HL-60/S4 treated with retinoic acid at 250 ng/mL for 4 days and 3 days (cell line): ENCODE data around the gene ANO6.

Source experiments
- in situ Hi-C: fragments of 300-500 bp; cut with MboI; formaldehyde crosslinking; loops from 2 replicates; pipeline ENCODE4 v1.7.0; 2022; ENCODE audit warnings: low sequenced_read_pairs

ANO6 gene

GRCh38 chr12:45425426-45425825 is 209.5 kb downstream of the ANO6 start:
- in situ Hi-C loops = no loop called here

DNA sequence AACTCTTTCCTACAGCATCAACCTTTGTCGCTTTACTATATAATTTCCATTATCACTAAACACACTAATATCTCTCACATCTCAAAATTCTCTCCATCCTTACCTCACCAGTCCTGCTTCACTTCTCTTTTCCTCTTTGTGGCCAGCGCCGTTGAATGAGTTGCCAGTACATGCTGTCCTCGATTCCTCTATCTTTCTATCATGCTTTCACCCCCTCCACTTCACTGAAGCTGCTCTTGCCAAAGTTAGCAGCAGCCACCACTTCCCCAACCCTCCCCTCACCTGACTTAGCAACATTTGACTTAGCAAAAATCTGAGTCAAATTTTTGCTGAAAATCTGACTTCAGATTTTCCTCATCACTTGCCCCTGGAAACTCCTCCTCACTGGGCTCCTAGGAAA is 210.4 kb downstream of the ANO6 start:
- in situ Hi-C loops = no loop called here

DNA sequence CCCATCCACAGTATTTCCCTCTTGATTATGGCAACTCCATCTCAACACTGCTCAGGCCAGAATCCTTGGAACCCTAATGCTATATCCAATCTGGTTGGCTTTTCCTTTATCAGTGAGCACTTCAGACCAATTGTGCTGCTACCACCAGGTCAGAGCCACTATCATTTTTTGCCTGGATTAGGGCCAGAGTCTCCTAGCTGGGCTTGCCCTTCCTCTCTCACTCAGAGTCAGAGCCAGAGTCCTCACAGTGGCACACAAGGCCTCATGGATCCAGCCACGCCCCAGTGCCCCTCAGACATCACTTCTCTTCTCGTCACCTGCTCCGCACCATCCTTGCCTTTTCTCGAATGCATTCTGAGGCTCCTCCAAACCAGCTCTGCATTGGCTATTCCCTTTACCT is 211.1 kb downstream of the ANO6 start:
- in situ Hi-C loops = no loop called here

GRCh38 chr12:45429831-45430230 is 213.9 kb downstream of the ANO6 start:
- in situ Hi-C loops = no loop called here

DNA sequence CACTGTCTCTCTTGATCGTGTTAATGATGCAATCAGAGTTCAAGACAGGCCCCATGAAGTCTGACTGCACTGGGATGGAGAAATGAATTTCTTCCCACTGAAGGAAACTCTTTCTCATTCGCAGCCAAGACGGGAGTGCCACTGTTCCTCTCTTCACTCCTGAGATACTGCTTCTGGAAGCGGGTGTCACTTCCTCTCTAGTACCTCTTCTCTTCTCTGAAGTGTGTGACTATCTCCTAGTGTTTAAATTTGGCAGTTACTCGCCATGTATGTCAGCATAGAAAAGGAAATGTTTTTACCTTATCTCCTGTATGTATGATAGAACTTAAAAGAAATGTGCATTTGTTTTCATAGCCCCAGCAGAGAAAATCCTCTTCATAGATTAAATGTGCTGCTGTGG is 215.2 kb downstream of the ANO6 start:
- in situ Hi-C loops = no loop called here

- in situ Hi-C loops = no loop called here
These were observed 216.8 kb downstream of the ANO6 start for GRCh38 chr12:45432710-45433109.

DNA sequence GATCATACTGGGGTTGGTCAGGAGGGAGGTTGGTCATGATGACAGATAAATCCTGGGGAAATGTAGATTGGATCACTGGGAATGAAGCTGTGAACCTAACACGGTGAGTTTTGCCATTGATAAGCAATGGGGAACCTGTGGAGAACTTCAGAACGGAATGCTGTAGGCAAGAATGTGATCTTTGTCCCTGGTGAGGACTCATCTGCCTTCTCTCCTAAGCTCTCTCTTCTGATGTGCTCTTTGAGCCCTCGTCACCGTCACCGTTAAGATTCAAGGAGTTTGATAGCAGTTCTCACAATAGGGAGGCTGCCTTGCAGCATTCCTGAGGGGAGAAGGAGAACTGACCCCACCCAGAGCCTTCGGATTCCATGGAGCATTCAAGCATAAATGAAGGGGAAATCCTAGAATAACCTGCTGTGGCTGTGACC is 217.6 kb downstream of the ANO6 start:
- in situ Hi-C loops = no loop called here

DNA sequence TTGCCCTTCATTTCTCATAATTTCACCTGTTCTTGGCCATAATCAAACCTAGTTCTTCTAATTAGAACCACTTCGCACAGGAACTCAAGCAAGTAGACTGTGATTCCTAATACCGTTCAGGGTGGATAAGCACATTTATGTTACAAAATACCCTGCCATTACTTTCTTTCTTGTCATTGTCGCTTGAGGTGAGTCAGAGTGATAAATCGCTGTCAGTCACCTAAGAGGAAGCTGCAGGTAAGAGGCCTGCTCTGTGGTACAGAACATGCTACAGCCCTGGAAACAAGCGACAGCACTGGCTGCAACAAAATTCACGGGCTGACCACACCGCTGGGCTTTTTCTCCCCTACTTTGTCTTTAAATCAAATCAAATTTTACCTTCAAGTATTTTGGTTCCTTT is 218.2 kb downstream of the ANO6 start:
- in situ Hi-C loops = no loop called here

DNA sequence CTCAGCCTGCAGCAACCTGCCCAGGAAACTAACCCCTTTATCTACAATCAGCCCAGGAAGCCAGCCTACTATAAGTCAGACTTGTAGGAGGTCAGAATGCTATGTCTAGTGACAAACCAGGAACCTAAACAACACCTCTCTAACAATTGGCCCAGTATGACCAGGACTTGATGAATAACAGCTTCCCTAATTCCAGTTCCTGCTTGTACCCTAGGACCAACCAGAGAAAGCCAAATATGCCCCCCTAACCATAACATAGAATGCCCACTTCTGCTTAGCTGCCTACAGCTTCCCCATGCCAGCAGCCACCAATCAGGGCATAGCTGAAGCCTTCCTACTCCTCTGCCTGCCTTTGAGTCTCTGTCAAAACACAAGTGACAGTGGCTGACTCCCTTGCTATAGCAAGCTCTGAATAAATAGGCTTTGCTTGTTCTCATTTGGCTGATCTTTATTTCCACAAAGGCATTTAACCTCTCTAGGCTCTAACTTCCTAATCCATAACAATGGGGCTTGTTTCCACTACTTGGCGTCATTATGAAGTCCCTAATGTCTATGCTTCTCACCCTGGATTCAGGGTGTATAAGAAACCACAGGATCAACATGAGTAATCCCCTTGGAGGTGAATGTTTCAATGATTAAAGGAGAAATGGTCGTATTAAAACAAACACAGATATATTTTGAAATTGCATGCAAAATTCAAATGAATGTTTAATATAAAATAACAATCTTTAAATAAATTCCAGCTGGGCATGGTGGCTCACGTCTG is 220.2 kb downstream of the ANO6 start:
- in situ Hi-C loops = no loop called here

GRCh38 chr12:45439039-45439438 is 223.1 kb downstream of the ANO6 start:
- in situ Hi-C loops = no loop called here

- in situ Hi-C loops = no loop called here
These were observed 230.1 kb downstream of the ANO6 start for GRCh38 chr12:45446013-45446412.

- in situ Hi-C loops = no loop called here
These were observed 242.3 kb downstream of the ANO6 start for GRCh38 chr12:45458238-45458637.

DNA sequence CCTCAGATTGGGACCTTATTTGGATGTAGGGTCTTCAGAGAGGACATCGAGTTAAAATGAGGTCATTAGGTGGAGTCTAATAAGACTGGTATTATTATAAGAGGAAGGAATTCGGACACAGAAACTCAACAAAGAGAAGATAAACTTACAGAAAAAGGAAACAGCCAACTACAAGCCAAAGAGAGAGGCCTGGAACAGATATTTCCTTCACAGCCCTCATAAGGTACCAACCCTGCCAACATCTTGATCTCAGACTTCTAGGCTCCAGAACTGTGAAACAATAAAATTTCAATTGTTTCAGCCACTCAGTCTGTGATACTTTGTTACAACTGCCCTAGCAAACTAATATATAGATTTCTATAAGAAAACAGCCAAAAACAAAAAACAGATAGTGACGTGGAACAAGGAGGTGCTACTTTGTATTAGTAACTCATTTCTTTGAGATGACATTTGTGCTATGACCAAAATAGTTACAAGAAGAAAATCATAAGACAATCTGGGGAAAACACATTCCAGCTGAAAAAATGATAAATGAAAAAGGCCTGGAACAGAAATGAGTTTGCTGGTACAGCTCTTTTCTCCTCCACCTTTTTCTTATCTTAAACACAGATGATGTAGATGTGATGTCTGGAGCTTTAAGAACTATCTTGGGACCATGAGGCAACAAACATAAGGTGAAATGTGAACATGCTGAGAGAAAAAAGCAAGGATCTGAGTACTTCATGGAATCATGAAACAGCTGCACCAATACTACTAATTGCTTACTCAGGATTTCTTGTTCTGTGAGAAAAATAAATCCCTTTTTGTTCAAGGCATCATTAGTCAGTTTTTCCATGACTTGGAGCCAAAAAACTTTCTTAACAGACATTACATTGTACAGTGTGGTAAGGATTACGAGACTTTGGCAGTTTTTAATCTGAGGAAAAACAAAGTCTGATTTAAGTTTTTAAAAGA is 243.2 kb downstream of the ANO6 start:
- in situ Hi-C loops = no loop called here

GRCh38 chr12:45462506-45462905 is 246.6 kb downstream of the ANO6 start:
- in situ Hi-C loops = no loop called here

GRCh38 chr12:45464699-45465098 is 248.8 kb downstream of the ANO6 start:
- in situ Hi-C loops = no loop called here

- in situ Hi-C loops = no loop called here
These were observed 253.1 kb downstream of the ANO6 start for GRCh38 chr12:45468751-45469615.

DNA sequence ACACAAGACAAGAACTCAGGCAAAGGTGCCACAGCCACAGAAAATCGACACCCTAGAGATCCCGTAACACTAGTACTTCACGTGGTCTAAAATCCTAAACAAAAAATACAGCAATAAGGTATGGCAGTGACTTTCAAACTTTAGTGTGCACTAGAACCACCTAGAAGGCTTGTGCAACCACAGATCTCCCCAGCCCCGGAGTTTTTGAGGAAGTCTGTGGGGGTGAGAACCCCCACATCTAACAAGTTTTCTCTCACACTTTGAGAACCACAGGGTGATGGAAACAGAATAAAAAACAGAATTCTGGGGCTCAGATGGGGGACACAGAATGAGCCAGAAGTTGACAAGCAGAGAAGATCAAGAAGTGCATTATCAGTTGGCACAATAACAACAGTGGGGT is 254.0 kb downstream of the ANO6 start:
- in situ Hi-C loops = no loop called here

GRCh38 chr12:45473636-45474035 is 257.7 kb downstream of the ANO6 start:
- in situ Hi-C loops = no loop called here

GRCh38 chr12:45475594-45475993 is 259.7 kb downstream of the ANO6 start:
- in situ Hi-C loops = no loop called here

DNA sequence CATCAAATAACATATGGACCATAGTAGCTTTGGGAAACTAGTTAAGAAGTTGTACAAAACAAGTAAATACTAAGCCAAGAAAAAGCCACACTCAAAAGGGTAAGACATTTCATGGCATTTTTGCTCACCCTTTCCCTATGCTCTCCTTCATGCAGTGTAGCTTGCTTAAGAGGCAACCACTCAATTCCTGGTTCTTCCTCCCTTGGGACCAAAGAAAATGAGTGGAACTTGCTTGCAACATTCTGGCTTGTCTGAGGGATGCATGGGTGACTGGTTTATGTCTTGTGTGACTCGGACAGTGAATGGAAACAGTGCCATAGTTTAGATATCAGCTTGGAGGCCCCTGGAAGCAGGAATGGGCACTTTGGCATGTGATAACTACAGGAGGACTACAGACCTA is 261.6 kb downstream of the ANO6 start:
- in situ Hi-C loops = no loop called here

DNA sequence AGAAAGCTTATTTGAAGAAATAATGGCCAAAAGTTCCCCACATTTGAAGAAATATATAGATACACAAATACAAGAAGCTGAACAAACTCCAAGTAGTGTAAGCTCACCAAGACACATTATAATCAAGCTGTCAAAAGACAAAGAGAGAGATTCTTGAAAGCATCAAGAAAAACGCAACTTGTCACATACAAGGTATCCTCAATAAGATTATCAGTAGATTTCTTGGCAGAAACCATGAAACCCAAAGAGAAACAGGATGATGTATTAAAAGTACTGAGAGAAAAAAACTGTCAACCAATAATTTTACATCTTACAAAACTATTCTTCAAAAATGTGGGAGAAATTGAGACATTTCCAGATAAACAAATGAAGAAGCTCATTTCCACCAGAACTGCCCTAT is 263.0 kb downstream of the ANO6 start:
- in situ Hi-C loops = no loop called here
